Naive thymus-derived CD8-positive, alpha-beta T cell (primary cell): Measurements from ENCODE around the gene BAMBI. TPM values are rescaled to one million over a fixed set of nuclear protein-coding genes. Genes with fewer than 3 reads are reported as not detected.
A peak's percentile ranks its signal among the peaks of the same experiment; 100 is the strongest.

Source experiments
- ATAC-seq, 2 donors: fragments of 150-1000 bp; cut with Tn5 transposase in 1 of 2; sonication (Bioruptor Pico), chemical (Tn5 transposase) in 1 of 2; 1 replicate in 1 of 2; 2 replicates in 1 of 2; pipeline ENCODE4 v1.10.0; 2021; ENCODE audit warnings: mild to moderate bottlenecking in 2 of 2, moderate library complexity in 2 of 2
- POLR2A ChIA-PET: fragments of 350-600 bp; sonication (Branson Sonifier 250); formaldehyde crosslinking; loops from one replicate; lab custom pipeline; 2021; ENCODE audit warnings: antibody characterized with exemption; lab: Charles Lee
- DNase-seq, 10 donors: peaks; one replicate each; pipeline versions ENCODE4 v3.0.0 to v3.0.0-alpha.2; 2020 to 2022
- H3K27ac Mint-ChIP-seq, 10 donors: one replicate each; pipeline ENCODE4 v1.8.0; 2020 to 2022; ENCODE audit warnings: mild to moderate bottlenecking in 10 of 10, mixed read lengths in 10 of 10, moderate library complexity in 4 of 10, inconsistent platforms in 1 of 10
- H3K27me3 Mint-ChIP-seq, 5 donors: one replicate each; pipeline ENCODE4 v1.8.0; 2021 to 2022; ENCODE audit warnings: mixed read lengths in 5 of 5
- H3K36me3 Mint-ChIP-seq, 3 donors: one replicate each; pipeline ENCODE4 v1.8.0; 2020 to 2022; ENCODE audit warnings: mixed read lengths in 3 of 3, mild to moderate bottlenecking in 2 of 3, inconsistent platforms in 1 of 3
- H3K4me1 Mint-ChIP-seq, 4 donors: one replicate each; pipeline ENCODE4 v1.8.0; 2021 to 2022; ENCODE audit warnings: mixed read lengths in 4 of 4
- H3K4me3 Mint-ChIP-seq, 10 donors: one replicate each; pipeline ENCODE4 v1.8.0; 2020 to 2022; ENCODE audit warnings: mild to moderate bottlenecking in 10 of 10, mixed read lengths in 10 of 10, moderate library complexity in 6 of 10, inconsistent platforms in 1 of 10
- H3K9me3 Mint-ChIP-seq, 9 donors: one replicate each; pipeline ENCODE4 v1.8.0; 2020 to 2022; ENCODE audit warnings: mixed read lengths in 9 of 9, mild to moderate bottlenecking in 3 of 9, inconsistent platforms in 1 of 9, moderate library complexity in 1 of 9
- polyA plus RNA-seq, 3 donors: library from polyadenylated mRNA; unstranded; fragments of 300-500 nt; fragmentation: Illumina TruSeq; gene quantifications; one replicate each; pipeline ENCODE4 v1.2.3, GENCODE V29; 2021
- total RNA-seq, 8 experiments: library from RNA in 2 of 8; stranded (reverse) in 2 of 8; gene quantifications; one replicate each; pipeline ENCODE4 v1.2.3 and lab custom pipeline; 2021 to 2026

The BAMBI gene, protein sequence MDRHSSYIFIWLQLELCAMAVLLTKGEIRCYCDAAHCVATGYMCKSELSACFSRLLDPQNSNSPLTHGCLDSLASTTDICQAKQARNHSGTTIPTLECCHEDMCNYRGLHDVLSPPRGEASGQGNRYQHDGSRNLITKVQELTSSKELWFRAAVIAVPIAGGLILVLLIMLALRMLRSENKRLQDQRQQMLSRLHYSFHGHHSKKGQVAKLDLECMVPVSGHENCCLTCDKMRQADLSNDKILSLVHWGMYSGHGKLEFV
- total RNA-seq (under 1 TPM in 1 of 2 experiments, not detected in 1; 0.19 TPM), polyA plus RNA-seq (not detected), total RNA-seq (lab: John Stamatoyannopoulos, UW) (0.15 to 5.8 (median 0.48) reads per million in 6 experiments)

DNA sequence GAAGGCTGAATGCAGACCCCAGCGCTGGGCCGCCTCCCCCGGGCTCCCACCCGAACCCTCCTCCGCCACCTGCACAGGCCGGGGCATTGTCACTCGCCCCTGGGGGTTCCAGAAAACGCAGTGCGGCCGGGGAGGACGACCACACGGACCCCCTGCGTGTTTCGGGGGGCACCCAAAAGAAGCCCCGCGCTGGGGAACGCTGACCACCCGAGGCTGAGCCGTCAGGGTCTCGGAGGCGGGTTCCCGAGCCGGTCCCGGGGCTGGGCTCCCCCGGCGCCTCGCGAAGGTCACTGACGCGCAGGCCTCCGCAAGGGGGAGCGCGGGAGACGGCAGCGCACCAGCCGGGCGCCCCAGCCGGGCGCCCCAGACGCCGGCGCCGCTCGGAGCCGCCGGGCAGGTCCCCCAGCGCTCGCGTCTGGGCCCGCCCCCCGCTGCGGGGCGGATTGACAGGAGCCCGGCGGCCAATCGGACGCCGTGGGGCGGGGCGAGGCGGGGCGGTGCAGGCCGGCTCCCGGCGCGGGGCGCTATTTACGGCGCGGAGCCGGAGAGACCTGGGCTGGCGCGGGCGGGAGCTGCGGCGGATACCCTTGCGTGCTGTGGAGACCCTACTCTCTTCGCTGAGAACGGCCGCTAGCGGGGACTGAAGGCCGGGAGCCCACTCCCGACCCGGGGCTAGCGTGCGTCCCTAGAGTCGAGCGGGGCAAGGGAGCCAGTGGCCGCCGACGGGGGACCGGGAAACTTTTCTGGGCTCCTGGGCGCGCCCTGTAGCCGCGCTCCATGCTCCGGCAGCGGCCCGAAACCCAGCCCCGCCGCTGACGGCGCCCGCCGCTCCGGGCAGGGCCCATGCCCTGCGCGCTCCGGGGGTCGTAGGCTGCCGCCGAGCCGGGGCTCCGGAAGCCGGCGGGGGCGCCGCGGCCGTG lies at the start of gene BAMBI:
TSS of gene BAMBI (plus strand) at position 554 of the 920 bp plus-strand sequence. CDS start 377 bp downstream, outside the sequence.
- ATAC-seq: peak; percentile 94 to 95
- Mint-ChIP-seq H3K27me3 (peaks cover 35 to 76% (median 62%) of the 10 kb centered on the region in 5 donors), H3K27ac (peak within 1 kb of the TSS in 6 of 10 donors; percentile 15 to 75 (median 31)), H3K36me3 (no peaks in the 10 kb centered on the region), H3K4me1 (peaks cover 9 to 29% (median 24%) of the 10 kb centered on the region in 4 donors), H3K9me3 (no peaks in the 10 kb centered on the region), H3K4me3 (peak within 1 kb of the TSS; percentile 73 to 87 (median 85))
- POLR2A ChIA-PET: no interaction called here
- DNase-seq: peak; percentile 80 to 95 (median 90)

GRCh38 chr10:28628184-28628893 lies 49.0 kb upstream of the BAMBI start:
- no peak overlapping the region for H3K27ac Mint-ChIP-seq
- H3K4me3 Mint-ChIP-seq: peak overlapping the region in 1 of 10 donors; percentile 21
- POLR2A ChIA-PET: interaction anchor here (0.5 kb wide), 1 partner anchor 1478 kb away, joined by 3 read pairs; no protein-coding TSS in a partner anchor
- DNase-seq (peak; percentile 34 to 79 (median 57)), ATAC-seq (peak; percentile 78 to 89)
- H3K36me3 Mint-ChIP-seq: peaks cover 0 to 2% (median 0%) of the 10 kb centered on the region in 3 donors
- H3K4me1 Mint-ChIP-seq: peaks cover 2 to 18% (median 7%) of the 10 kb centered on the region in 4 donors
- peaks cover 12 to 61% (median 24%) of the 10 kb centered on the region in 5 donors for H3K27me3 Mint-ChIP-seq
- no peaks in the 10 kb centered on the region for H3K9me3 Mint-ChIP-seq

- POLR2A ChIA-PET: no interaction called here
- Mint-ChIP-seq H3K4me1 (peaks cover 0 to 12% (median 4%) of the 10 kb centered on the region in 4 donors), H3K4me3 (no peak overlapping the region), H3K36me3 (peaks cover 0 to 4% (median 0%) of the 10 kb centered on the region in 3 donors), H3K27ac (no peak overlapping the region), H3K9me3 (peaks cover 0 to 8% (median 0%) of the 10 kb centered on the region in 9 donors), H3K27me3 (peaks cover 12 to 78% (median 32%) of the 10 kb centered on the region in 5 donors)
- ATAC-seq: no peak
- no peak for DNase-seq
These were observed 45.3 kb upstream of the BAMBI start for GRCh38 chr10:28631896-28632583.

DNA sequence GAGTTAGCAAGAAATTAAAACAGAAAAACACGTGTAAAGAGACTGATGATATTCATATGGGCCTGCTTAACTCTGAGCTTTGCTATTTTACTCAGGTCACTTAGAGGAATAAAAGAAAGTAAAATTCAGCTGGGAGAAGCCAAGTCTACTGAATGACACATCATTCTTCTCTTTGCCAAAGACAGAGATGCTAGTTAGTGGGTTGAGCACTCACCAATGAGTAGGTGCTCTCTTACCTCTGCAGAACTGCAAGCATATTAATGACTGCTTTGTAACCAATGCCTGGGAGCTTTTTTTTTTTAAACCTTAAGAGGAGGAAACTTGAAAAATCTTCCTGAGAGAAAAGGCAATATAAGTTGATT lies 44.8 kb upstream of the BAMBI start:
- POLR2A ChIA-PET: no interaction called here
- Mint-ChIP-seq H3K4me1 (peaks cover 0 to 12% (median 4%) of the 10 kb centered on the region in 4 donors), H3K36me3 (peaks cover 0 to 7% (median 0%) of the 10 kb centered on the region in 3 donors), H3K9me3 (peaks cover 0 to 13% (median 3%) of the 10 kb centered on the region in 9 donors), H3K27ac (no peak overlapping the region), H3K4me3 (no peak overlapping the region), H3K27me3 (peaks cover 11 to 73% (median 32%) of the 10 kb centered on the region in 5 donors)
- ATAC-seq: no peak
- no peak for DNase-seq

GRCh38 chr10:28633750-28634149 lies 43.6 kb upstream of the BAMBI start:
- Mint-ChIP-seq H3K9me3 (peaks cover 0 to 22% (median 6%) of the 10 kb centered on the region in 9 donors), H3K4me1 (peaks cover 0 to 5% (median 2%) of the 10 kb centered on the region in 4 donors), H3K27me3 (peaks cover 10 to 62% (median 30%) of the 10 kb centered on the region in 5 donors), H3K4me3 (no peak overlapping the region), H3K27ac (no peak overlapping the region), H3K36me3 (peaks cover 0 to 12% (median 0%) of the 10 kb centered on the region in 3 donors)
- DNase-seq: no peak
- no peak for ATAC-seq
- POLR2A ChIA-PET: no interaction called here

- Mint-ChIP-seq H3K27me3 (peaks cover 0 to 28% (median 16%) of the 10 kb centered on the region in 5 donors), H3K36me3 (peaks cover 0 to 14% (median 0%) of the 10 kb centered on the region in 3 donors), H3K9me3 (peaks cover 0 to 32% (median 8%) of the 10 kb centered on the region in 9 donors), H3K27ac (no peak overlapping the region), H3K4me1 (peaks cover 0 to 2% (median 0%) of the 10 kb centered on the region in 4 donors), H3K4me3 (no peak overlapping the region)
- no peak for ATAC-seq
- no peak for DNase-seq
- POLR2A ChIA-PET: no interaction called here
These were observed 40.0 kb upstream of the BAMBI start for GRCh38 chr10:28637346-28637745.

DNA sequence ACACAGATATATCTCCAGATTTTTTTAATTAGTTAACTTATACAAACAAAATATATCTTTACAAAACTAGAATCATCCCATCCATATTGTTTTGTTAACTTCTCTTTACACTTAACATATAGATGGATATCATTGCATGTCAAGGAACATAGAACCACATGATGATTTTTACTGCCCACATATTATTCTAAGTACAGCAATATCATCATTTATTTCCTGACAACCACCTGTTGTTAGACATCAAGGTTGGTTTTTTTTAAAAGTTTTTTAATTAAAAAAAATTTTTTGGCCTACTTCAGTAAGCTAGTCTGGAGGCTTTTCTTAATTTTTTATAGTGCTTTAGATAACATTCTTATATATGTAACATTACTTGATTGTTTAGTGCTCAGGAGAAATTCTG lies 38.9 kb upstream of the BAMBI start:
- peaks cover 0 to 2% (median 0%) of the 10 kb centered on the region in 4 donors for H3K4me1 Mint-ChIP-seq
- ATAC-seq: no peak
- DNase-seq: no peak
- no peak overlapping the region for H3K27ac Mint-ChIP-seq
- no peak overlapping the region for H3K4me3 Mint-ChIP-seq
- peaks cover 0 to 32% (median 8%) of the 10 kb centered on the region in 9 donors for H3K9me3 Mint-ChIP-seq
- peaks cover 0 to 14% (median 0%) of the 10 kb centered on the region in 3 donors for H3K36me3 Mint-ChIP-seq
- peaks cover 0 to 23% (median 16%) of the 10 kb centered on the region in 5 donors for H3K27me3 Mint-ChIP-seq
- POLR2A ChIA-PET: no interaction called here

DNA sequence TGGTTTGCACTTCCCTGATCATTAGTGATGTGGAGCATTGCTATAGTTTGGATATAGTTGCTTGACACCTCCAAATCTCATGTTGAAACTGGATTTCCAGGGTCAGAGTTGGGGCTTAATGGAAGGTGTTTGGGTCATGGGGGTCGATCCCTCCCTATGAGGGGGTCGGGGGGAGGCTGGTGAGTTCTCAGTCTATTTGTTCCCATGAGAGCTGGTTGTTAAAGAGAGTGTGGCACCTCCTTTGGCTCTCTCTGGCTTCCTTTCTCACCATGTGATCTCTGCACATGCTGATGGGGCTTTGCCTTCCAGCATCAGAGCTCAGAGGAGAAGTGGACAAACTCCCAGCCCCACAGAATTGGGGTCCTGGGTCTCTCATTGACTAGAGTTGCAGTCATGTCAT lies 36.8 kb upstream of the BAMBI start:
- ATAC-seq (no peak), DNase-seq (no peak)
- Mint-ChIP-seq H3K9me3 (peaks cover 0 to 30% (median 8%) of the 10 kb centered on the region in 9 donors), H3K27ac (no peak overlapping the region), H3K36me3 (peaks cover 0 to 10% (median 0%) of the 10 kb centered on the region in 3 donors), H3K4me1 (peaks cover 0 to 2% (median 0%) of the 10 kb centered on the region in 4 donors), H3K27me3 (peaks cover 0 to 10% (median 4%) of the 10 kb centered on the region in 5 donors), H3K4me3 (no peak overlapping the region)
- POLR2A ChIA-PET: no interaction called here

- Mint-ChIP-seq H3K4me3 (no peak overlapping the region), H3K36me3 (no peaks in the 10 kb centered on the region), H3K4me1 (no peaks in the 10 kb centered on the region), H3K27ac (peak overlapping the region in 2 of 10 donors; percentile 83 to 90), H3K27me3 (peaks cover 0 to 8% (median 0%) of the 10 kb centered on the region in 5 donors), H3K9me3 (peaks cover 0 to 3% (median 0%) of the 10 kb centered on the region in 9 donors)
- DNase-seq (no peak), ATAC-seq (no peak)
- POLR2A ChIA-PET: no interaction called here
These were observed 32.7 kb upstream of the BAMBI start for GRCh38 chr10:28644647-28645046.

DNA sequence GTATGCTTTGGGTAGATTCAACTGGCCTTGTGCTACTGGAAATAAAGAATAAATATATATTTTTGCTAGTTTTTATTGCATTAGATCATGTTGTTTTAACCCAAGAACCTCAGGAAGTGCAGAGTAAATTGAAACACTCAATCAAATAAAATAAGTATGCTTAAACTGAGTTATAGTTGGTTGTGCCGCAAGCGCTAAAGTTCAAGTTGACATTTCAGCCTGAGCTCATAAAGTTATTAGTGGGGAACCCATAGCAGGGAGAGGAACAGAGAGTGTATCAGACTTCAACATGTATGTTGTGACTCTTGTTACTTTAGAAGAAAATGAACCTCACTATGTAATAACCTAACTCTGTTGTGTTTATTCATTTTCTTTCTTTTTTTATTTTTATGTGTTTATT lies 25.2 kb upstream of the BAMBI start:
- no peaks in the 10 kb centered on the region for H3K36me3 Mint-ChIP-seq
- peaks cover 0 to 4% (median 0%) of the 10 kb centered on the region in 9 donors for H3K9me3 Mint-ChIP-seq
- no peak overlapping the region for H3K27ac Mint-ChIP-seq
- H3K4me1 Mint-ChIP-seq: peaks cover 0 to 1% (median 0%) of the 10 kb centered on the region in 4 donors
- POLR2A ChIA-PET: no interaction called here
- DNase-seq (no peak), ATAC-seq (no peak)
- H3K4me3 Mint-ChIP-seq: no peak overlapping the region
- H3K27me3 Mint-ChIP-seq: peaks cover 0 to 10% (median 8%) of the 10 kb centered on the region in 5 donors

DNA sequence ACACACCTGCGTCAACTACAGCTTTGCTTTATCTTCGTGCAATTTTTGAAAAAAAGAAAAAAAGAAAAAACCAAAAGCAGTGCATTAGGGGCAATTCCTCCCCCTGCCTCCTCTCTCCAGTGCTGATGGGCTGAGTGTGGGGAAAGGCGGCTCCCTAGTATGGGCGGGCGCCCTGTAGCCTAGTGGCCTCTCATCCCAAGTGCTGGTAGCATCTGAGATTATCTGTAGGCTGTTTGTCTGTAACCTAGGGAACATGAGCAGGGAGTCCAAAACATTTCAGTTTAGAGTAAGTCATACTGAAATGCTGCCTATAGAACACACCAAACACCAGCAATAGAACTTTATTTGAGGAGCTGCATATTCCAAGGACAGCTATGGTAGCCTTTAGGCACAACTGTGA lies 24.6 kb upstream of the BAMBI start:
- no peak for ATAC-seq
- H3K4me1 Mint-ChIP-seq: peaks cover 0 to 1% (median 0%) of the 10 kb centered on the region in 4 donors
- H3K27me3 Mint-ChIP-seq: peaks cover 0 to 10% (median 9%) of the 10 kb centered on the region in 5 donors
- no peak for DNase-seq
- POLR2A ChIA-PET: no interaction called here
- H3K36me3 Mint-ChIP-seq: no peaks in the 10 kb centered on the region
- no peak overlapping the region for H3K4me3 Mint-ChIP-seq
- peaks cover 0 to 4% (median 0%) of the 10 kb centered on the region in 9 donors for H3K9me3 Mint-ChIP-seq
- H3K27ac Mint-ChIP-seq: no peak overlapping the region
